ENCODE measurements around the gene ANGPT4. TPM values are rescaled to one million over a fixed set of nuclear protein-coding genes. Genes with fewer than 3 reads are reported as not detected.

ANGPT4 gene
- total RNA-seq, 2 experiments from 2014 or later: not detected

DNA sequence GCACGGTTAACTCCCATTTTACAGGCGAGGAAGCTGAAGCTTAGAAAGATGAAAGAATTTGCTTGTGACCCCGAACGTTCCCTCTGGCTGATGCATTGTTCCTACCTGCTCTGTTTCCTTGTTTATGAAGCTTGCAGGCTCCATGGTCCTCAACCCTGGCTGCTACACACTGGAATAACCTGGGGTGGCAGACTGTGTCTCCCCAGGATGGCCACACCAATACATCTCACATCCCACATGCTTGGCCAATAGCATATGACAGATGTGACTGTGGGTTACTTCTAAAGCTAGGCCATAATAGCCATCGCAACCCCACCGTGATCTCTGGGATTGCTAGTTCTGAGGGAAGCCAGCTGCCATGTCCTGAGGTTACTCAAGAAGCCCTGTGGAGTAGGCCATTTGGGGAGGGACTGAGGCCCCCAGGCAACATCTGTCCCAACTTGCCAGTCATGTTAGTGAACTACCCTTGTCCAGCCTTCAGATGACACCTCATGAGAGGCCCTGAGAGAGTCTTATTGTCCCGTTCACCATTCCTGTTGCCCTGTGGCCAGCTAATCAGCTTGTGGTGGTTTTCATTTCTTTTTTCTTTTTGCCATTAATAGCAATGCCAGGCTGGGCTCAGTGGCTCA is 89.3 kb downstream of the ANGPT4 start:
- no peaks in the 10 kb centered on the region for H3K36me3 Mint-ChIP-seq
- no peaks in the 10 kb centered on the region for H3K9me3 Mint-ChIP-seq
- H3K27me3 Mint-ChIP-seq: no peaks in the 10 kb centered on the region
- H3K4me3 Mint-ChIP-seq: no peak overlapping the region
- intact Hi-C loops (cut with micrococcal nuclease): no loop called here
- peaks cover 1% of the 10 kb centered on the region for H3K4me1 Mint-ChIP-seq (ENCODE audit: low read depth)
- CTCF ChIA-PET: interaction anchor here (1.4 kb wide), 2 partner anchors 8 to 11 kb away, joined by 5 to 6 read pairs; no protein-coding TSS in a partner anchor
- POLR2A ChIA-PET: interaction anchor here (0.8 kb wide), 1 partner anchor 436 kb away, joined by 3 read pairs; no protein-coding TSS in a partner anchor
- no peak overlapping the region for H3K27ac Mint-ChIP-seq
- DNase-seq: no peak

DNA sequence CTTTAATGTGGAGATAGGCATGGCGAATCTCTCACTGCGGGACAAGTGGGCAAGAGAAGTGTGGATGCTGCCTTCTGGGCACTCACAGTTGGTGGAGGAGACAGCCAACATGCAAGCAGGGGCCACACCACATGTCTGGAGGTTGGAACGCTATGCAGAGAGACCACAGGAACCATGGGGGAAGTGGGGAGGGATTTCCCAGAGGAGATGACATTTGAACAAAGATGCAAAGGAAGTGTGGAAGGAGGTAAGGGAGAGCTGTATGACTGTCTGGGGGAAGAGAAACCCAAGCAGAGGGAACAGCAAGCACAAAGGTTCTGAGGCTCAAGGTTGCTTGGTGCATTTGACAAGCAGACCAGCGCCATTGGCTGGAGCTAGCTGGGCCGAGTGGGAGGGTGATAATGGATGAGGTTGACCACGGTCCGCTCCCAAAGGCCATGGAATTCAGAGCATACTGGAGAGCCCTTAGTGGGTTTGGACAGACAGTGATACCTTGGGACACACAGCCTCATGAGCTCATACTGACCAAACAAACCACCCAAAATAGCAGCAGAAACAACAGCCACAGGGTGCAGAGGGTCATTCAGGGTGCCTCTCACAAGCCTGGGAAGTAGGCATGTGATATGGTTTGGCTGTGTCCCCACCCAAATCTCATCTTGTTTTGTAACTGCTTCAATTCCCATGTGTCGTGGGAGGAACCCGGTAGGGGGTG is 90.3 kb downstream of the ANGPT4 start:
- intact Hi-C loops (cut with micrococcal nuclease): no loop called here
- peaks cover 1% of the 10 kb centered on the region for H3K4me1 Mint-ChIP-seq (ENCODE audit: low read depth)
- ChIA-PET POLR2A (interaction anchor here (0.8 kb wide), 1 partner anchor 437 kb away, joined by 3 read pairs; no protein-coding TSS in a partner anchor), CTCF (interaction anchor here (1.4 to 1.9 kb wide), 2 partner anchors 10 to 130 kb away, joined by 6 to 7 read pairs; no protein-coding TSS in a partner anchor)
- no peak overlapping the region for H3K4me3 Mint-ChIP-seq
- H3K9me3 Mint-ChIP-seq: no peaks in the 10 kb centered on the region
- no peak overlapping the region for H3K27ac Mint-ChIP-seq
- no peaks in the 10 kb centered on the region for H3K27me3 Mint-ChIP-seq
- no peaks in the 10 kb centered on the region for H3K36me3 Mint-ChIP-seq
- no peak for DNase-seq

DNA sequence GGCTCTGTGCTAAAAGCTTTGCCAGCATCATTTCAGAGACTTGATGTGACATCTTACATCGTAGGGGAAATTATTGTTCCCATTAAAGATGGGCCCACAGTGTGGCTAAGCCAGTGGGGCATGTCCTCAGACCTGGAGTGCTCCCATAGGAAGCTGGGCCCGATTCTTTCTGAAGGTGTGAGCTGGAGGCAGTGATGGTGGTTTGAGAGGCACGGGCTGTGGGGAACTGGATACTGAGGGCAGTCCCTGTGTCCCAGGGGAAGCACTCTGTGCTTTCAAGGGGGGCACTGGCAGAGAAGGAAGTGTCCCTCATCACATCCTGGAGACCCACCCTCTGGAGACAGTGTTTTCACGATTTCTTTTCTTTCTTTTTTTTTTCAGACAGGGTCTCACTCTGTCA is 91.2 kb downstream of the ANGPT4 start:
- CTCF ChIA-PET: interaction anchor here (1.3 to 1.9 kb wide), 2 partner anchors 131 to 132 kb away, joined by 3 to 7 read pairs; no protein-coding TSS in a partner anchor
- H3K9me3 Mint-ChIP-seq: no peaks in the 10 kb centered on the region

DNA sequence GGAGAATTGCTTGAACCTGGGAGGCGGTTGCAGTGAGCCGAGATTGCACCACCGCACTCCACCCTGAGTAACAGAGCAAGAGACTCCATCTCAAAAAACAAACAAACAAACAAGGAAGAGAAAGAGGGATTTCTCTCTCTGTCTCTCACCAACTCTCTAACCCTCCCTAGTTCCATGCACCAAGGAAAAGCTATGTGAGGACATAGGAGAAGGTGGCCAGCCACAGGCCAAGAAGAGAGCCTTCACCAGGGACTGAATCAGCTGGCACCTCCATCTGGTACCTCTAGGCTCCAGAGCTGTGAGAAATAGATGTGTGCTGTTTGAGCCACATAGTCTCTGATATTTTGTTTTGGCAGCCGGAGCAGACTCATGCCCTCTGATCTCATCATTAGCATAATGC is 91.6 kb downstream of the ANGPT4 start:
- no peaks in the 10 kb centered on the region for H3K36me3 Mint-ChIP-seq
- CTCF ChIA-PET: interaction anchor here (0.9 to 1.9 kb wide), 3 partner anchors 9 to 132 kb away, joined by 3 to 7 read pairs (median 4); partner anchors contain the start of gene FAM110A
- intact Hi-C loops (cut with micrococcal nuclease): no loop called here
- no peaks in the 10 kb centered on the region for H3K9me3 Mint-ChIP-seq
- no peak overlapping the region for H3K4me3 Mint-ChIP-seq
- H3K27me3 Mint-ChIP-seq: no peaks in the 10 kb centered on the region
- POLR2A ChIA-PET: interaction anchor here (1.3 kb wide), 1 partner anchor 9 kb away, joined by 5 read pairs; the partner anchor contains the start of gene FAM110A
- H3K4me1 Mint-ChIP-seq (ENCODE audit: low read depth): peaks cover 1% of the 10 kb centered on the region
- H3K27ac Mint-ChIP-seq: no peak overlapping the region
- no peak for DNase-seq

More for the DNA sequence above, 91.2 kb downstream of the ANGPT4 start:
- no peaks in the 10 kb centered on the region for H3K27me3 Mint-ChIP-seq
- intact Hi-C loops (cut with micrococcal nuclease): no loop called here
- no peak overlapping the region for H3K27ac Mint-ChIP-seq
- H3K36me3 Mint-ChIP-seq: no peaks in the 10 kb centered on the region
- no peak overlapping the region for H3K4me3 Mint-ChIP-seq
- peaks cover 1% of the 10 kb centered on the region for H3K4me1 Mint-ChIP-seq (ENCODE audit: low read depth)
- POLR2A ChIA-PET: interaction anchor here (1.3 kb wide), 1 partner anchor 9 kb away, joined by 5 read pairs; the partner anchor contains the start of gene FAM110A
- no peak for DNase-seq

DNA sequence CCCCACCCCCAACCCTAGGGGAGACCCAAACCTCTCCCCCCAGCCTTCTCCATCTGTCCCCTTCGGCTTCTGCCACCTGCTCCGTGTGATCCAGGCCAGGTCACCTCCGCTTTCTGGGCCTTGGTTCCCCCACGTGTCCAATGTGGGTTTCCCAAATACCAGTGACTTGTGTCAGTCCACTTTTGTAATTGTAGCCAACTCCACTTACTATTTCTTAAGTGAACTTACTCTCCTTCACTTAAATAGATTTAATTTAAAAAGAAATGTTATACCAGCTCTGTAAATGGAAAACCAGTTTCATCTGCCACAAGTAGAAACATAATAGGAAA is 92.6 kb downstream of the ANGPT4 start:
- ChIA-PET CTCF (interaction anchor here (0.8 to 0.9 kb wide), 2 partner anchors 9 to 29 kb away, joined by 3 to 4 read pairs; partner anchors contain the start of gene FAM110A), POLR2A (no interaction called here)
- Mint-ChIP-seq H3K27me3 (no peaks in the 10 kb centered on the region), H3K9me3 (no peaks in the 10 kb centered on the region), H3K36me3 (no peaks in the 10 kb centered on the region), H3K27ac (no peak overlapping the region), H3K4me1 (ENCODE audit: low read depth) (no peaks in the 10 kb centered on the region), H3K4me3 (no peak overlapping the region)
- intact Hi-C loops (cut with micrococcal nuclease): no loop called here
- DNase-seq: no peak

DNA sequence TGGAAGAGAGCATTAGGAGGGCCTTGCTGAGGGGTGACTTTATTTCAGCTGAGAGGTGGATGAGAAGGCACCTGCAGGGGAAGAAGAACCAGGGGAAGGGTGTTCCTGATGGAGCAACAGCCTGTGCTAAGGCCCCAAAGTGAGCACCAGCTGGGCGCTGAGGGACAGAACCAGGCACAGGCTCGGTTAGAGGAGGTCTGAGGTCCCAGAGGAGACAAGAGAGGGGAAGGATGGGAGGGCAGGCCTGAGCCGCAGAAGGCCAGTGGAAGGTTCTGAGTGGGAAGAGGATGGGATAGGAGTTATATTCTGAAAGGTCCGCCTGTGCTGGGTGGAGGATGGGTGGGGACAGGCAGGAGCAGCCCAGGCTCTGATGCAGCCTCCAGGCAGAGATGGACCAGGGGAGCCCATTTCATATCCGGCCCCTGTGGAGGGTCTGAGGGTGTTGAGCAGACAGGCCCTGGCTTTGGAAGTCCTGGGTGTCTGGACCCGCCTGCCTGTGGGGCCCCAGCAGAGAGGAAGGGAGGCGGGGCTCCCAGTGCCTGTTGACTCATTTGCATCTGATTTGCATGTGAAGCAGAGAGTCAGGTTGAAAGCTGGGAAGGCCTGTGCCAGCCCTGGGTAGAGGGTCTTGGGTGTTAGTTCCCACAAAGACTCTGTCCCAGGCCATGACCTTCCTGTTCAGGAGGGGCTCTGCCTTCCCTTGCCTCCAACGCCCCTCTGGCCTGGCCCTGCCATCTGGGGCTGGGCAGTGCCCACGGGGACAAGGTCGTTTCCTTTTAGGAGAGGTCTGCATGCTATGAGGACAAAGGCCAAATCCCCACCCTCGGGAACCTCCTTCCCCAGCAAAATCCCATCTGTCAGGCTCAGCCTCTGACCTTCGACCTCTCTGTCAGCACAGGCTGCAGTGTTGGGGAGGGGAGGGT is 93.2 kb downstream of the ANGPT4 start:
- H3K27me3 Mint-ChIP-seq: no peaks in the 10 kb centered on the region
- no peak overlapping the region for H3K27ac Mint-ChIP-seq
- no peaks in the 10 kb centered on the region for H3K36me3 Mint-ChIP-seq
- CTCF ChIA-PET: interaction anchor here (0.8 to 9.0 kb wide), 2 partner anchors 30 to 134 kb away, joined by 3 to 324 read pairs; no protein-coding TSS in a partner anchor
- no peak for DNase-seq
- no peaks in the 10 kb centered on the region for H3K9me3 Mint-ChIP-seq
- H3K4me1 Mint-ChIP-seq (ENCODE audit: low read depth): no peaks in the 10 kb centered on the region
- H3K4me3 Mint-ChIP-seq: no peak overlapping the region
- POLR2A ChIA-PET: no interaction called here
- intact Hi-C loops (cut with micrococcal nuclease): no loop called here

DNA sequence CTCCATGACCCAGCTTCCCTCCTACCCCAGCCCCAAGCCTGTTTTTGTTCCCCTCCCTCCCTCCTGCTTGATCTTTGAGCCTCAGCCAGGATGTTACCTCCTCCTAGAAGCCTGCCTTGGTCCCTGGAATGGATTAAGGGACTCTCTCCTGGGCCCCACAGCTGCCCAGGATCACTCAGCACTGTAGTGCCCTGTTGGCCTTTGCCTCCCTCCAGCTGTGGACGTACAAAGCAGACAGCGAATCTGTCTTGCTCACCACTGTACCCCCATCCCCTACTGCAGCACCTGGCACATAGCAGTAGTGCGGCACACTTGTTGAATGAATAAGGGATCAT is 94.4 kb downstream of the ANGPT4 start:
- CTCF ChIA-PET: interaction anchor here (9.0 kb wide), 1 partner anchor 136 kb away, joined by 324 read pairs; no protein-coding TSS in a partner anchor
- DNase-seq: no peak
- no peaks in the 10 kb centered on the region for H3K9me3 Mint-ChIP-seq
- intact Hi-C loops (cut with micrococcal nuclease): no loop called here
- H3K27ac Mint-ChIP-seq: no peak overlapping the region
- H3K4me3 Mint-ChIP-seq: no peak overlapping the region
- H3K36me3 Mint-ChIP-seq: no peaks in the 10 kb centered on the region
- H3K27me3 Mint-ChIP-seq: no peaks in the 10 kb centered on the region
- H3K4me1 Mint-ChIP-seq (ENCODE audit: low read depth): no peaks in the 10 kb centered on the region
- POLR2A ChIA-PET: no interaction called here

DNA sequence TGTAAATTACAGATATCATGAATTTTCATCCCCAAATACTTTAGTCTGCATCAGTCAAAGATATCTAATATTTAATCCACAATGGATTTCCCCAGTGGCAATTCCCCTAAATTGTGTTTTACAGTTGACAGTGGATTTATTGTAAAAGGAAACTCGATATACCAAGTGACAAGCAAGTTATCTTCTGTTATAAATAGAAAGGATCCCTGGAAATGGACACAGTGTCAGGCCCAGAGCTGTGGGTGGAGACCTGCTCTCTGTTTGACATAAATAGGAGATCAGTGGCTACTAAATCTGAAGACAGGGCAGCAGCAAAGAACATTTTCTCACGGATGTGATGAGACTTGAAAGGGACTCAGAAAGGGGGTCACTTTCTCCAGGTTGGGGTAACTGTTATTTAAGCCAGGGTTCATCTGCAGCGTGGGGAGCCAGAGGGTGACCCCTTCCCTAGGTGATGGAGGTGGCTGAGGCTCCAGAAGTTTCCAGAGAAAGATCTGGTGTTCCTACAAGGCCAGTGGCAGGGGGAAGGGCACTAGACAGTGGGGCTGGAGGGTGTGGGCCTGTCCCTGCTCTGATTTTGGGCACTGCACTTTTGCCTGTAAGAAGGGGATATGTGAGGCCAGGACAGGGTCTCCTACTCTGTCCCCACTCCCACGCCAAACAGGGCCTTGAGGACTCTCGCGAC is 94.9 kb downstream of the ANGPT4 start:
- H3K4me3 Mint-ChIP-seq: no peak overlapping the region

DNA sequence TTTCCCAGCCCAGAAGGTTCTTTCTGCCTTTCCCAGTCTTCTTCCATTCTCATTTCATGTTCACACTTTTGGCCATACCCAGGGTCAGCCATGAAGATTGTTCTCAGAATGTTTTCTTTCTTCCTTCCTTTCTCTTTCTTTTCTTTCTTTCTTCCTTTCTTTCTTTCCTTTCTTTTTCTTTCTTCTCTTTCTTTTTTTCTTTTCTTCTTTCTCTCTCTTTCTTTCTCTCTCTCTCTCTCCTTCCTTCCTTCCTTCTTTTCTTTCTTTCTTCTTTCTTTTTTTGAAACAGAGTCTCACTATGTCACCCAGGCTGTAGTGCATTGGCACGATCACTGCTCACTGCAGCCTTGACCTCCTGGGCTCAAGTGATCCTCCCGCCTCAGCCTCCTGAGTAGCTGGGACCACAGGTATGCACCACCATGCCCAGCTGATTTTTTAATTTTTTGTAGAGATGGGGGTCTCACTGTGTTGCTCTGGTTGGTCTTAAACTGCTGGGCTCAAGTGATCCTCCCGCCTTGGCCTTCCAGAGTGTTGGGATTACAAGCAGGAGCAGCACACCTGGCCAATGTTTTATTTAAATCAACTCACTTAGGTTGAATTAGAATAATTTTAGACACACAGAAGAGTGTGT is 95.7 kb downstream of the ANGPT4 start:
- H3K9me3 Mint-ChIP-seq: no peaks in the 10 kb centered on the region
- ChIA-PET CTCF (interaction anchor here (0.6 to 9.0 kb wide), 3 partner anchors 137 to 647 kb away, joined by 3 to 324 read pairs (median 3); partner anchors contain the start of gene C20orf202), POLR2A (no interaction called here)
- intact Hi-C loops (cut with micrococcal nuclease): no loop called here
- no peak for DNase-seq
- H3K4me1 Mint-ChIP-seq (ENCODE audit: low read depth): no peaks in the 10 kb centered on the region
- peaks cover 5% of the 10 kb centered on the region for H3K27me3 Mint-ChIP-seq
- H3K27ac Mint-ChIP-seq: no peak overlapping the region
- H3K36me3 Mint-ChIP-seq: no peaks in the 10 kb centered on the region
- H3K4me3 Mint-ChIP-seq: no peak overlapping the region

More for the DNA sequence above, 94.9 kb downstream of the ANGPT4 start:
- CTCF ChIA-PET: interaction anchor here (9.0 kb wide), 1 partner anchor 136 kb away, joined by 324 read pairs; no protein-coding TSS in a partner anchor
- Mint-ChIP-seq H3K27me3 (no peaks in the 10 kb centered on the region), H3K4me1 (ENCODE audit: low read depth) (no peaks in the 10 kb centered on the region), H3K36me3 (no peaks in the 10 kb centered on the region), H3K9me3 (no peaks in the 10 kb centered on the region), H3K27ac (no peak overlapping the region)
- DNase-seq: no peak
- intact Hi-C loops (cut with micrococcal nuclease): no loop called here
- POLR2A ChIA-PET: no interaction called here

Measured in activated CD4-positive, alpha-beta memory T cell treated with anti-CD3 and anti-CD28 coated beads for 36 hours (primary cell).